Cardiac muscle cell (in vitro differentiated cells and primary cell): Measurements from ENCODE around the gene SELENOW. TPM values are rescaled to one million over a fixed set of nuclear protein-coding genes. Genes with fewer than 3 reads are reported as not detected.

Experiments used
- DNase-seq, 2 donors: peaks; one replicate each; pipeline versions ENCODE4 v3.0.0 to v3.0.0-alpha.2; 2010 to 2017; ENCODE audit warnings: low read depth in 1 of 2, low spot score in 1 of 2
- H3K27ac ChIP-seq: fragments of 200-600 bp; sonication (generic); 2 replicates; pipeline ENCODE4 v1.5.1; 2016
- H3K27me3 ChIP-seq: fragments of 200-600 bp; sonication (generic); 2 replicates; pipeline ENCODE4 v1.6.0; 2016; ENCODE audit warnings: control low read depth
- H3K36me3 ChIP-seq: fragments of 200-600 bp; sonication (generic); 2 replicates; pipeline ENCODE4 v1.5.1; 2016; ENCODE audit warnings: control low read depth
- H3K4me1 ChIP-seq: fragments of 200-600 bp; sonication (generic); 2 replicates; pipeline ENCODE4 v1.8.1; 2017; ENCODE audit warnings: low read depth, mild to moderate bottlenecking, mixed run types
- H3K4me3 ChIP-seq: fragments of 200-600 bp; sonication (generic); 2 replicates; pipeline ENCODE4 v1.5.1; 2016; ENCODE audit warnings: mild to moderate bottlenecking
- H3K9me3 ChIP-seq: fragments of 200-600 bp; sonication (generic); 2 replicates; pipeline ENCODE4 v1.5.1; 2017; ENCODE audit warnings: low read depth, mild to moderate bottlenecking, control low read depth
- polyA plus RNA-seq: library from polyadenylated mRNA; unstranded; fragments of >200 nt; fragmentation: Nextera tagmentation; extraction: Ambion mirVana; gene quantifications from 2 replicates; pipeline ENCODE4 v1.2.1, GENCODE V29; 2016
- total RNA-seq: library from RNA; depleted of rRNA; stranded (reverse); fragments of >200 nt; gene quantifications from 2 replicates; pipeline ENCODE4 v1.2.3, GENCODE V29; 2016
- TF ChIP-seq, protein P1 (sequence below): IDR thresholded peaks from 2 replicates; pipeline ENCODE4 v1.5.1; 2012; ENCODE audit warnings: low read depth, mild to moderate bottlenecking, low read length

SELENOW gene
- total and polyA plus RNA-seq, 2 experiments from 2014 or later: 1,194 to 2,152 TPM

DNA sequence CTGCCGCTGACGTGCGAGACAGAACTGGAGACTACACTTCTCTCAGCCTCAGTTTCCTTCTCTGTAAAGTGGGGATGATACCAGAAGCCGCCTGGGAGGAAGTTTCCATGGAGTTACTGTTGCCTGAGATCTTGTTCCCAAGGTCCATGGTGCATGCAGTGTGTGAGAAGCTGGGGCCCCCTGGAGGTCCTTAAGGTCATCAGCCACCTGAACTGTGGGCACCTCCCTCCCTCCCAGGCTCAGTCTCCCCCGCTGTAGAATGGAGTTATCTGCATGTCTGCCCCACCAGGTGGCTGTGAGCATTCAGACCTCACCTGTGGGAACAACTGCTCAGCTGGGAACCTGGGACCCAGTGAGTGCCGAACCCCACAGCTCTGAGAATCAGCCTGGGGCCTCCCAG is 45.9 kb downstream of the SELENOW start:
- H3K27me3 ChIP-seq: no peaks in the 10 kb centered on the region
- no peaks in the 10 kb centered on the region for H3K9me3 ChIP-seq
- no peak for DNase-seq
- H3K36me3 ChIP-seq: no peaks in the 10 kb centered on the region
- no peak overlapping the region for H3K4me3 ChIP-seq
- H3K4me1 ChIP-seq: peaks cover 8% of the 10 kb centered on the region
- TF ChIP-seq, protein P1, sequence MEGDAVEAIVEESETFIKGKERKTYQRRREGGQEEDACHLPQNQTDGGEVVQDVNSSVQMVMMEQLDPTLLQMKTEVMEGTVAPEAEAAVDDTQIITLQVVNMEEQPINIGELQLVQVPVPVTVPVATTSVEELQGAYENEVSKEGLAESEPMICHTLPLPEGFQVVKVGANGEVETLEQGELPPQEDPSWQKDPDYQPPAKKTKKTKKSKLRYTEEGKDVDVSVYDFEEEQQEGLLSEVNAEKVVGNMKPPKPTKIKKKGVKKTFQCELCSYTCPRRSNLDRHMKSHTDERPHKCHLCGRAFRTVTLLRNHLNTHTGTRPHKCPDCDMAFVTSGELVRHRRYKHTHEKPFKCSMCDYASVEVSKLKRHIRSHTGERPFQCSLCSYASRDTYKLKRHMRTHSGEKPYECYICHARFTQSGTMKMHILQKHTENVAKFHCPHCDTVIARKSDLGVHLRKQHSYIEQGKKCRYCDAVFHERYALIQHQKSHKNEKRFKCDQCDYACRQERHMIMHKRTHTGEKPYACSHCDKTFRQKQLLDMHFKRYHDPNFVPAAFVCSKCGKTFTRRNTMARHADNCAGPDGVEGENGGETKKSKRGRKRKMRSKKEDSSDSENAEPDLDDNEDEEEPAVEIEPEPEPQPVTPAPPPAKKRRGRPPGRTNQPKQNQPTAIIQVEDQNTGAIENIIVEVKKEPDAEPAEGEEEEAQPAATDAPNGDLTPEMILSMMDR: no peak
- H3K27ac ChIP-seq: no peak overlapping the region

DNA sequence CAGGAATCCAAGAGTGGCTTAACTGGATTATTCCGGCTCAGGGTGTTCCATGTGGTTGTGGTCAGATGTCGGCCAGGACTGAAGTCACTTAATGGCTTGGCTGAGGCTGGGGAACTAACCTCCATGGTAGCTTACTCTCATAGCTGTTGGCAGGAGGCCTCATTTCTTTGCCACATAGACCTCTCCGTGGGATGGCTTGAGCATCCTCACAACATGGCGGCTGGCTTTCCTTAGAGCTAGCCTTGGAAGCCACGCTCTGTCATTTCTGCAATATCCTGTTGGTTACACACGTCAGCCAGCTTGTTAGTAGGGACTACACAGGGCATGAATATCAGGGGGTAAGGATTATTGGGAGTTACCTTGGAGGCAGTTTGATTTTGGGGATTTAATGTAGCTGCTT is 48.3 kb downstream of the SELENOW start:
- TF ChIP-seq, protein P1: no peak
- Histone ChIP-seq H3K4me3 (no peak overlapping the region), H3K36me3 (no peaks in the 10 kb centered on the region), H3K27me3 (no peaks in the 10 kb centered on the region), H3K27ac (no peak overlapping the region), H3K4me1 (no peaks in the 10 kb centered on the region), H3K9me3 (no peaks in the 10 kb centered on the region)
- no peak for DNase-seq

DNA sequence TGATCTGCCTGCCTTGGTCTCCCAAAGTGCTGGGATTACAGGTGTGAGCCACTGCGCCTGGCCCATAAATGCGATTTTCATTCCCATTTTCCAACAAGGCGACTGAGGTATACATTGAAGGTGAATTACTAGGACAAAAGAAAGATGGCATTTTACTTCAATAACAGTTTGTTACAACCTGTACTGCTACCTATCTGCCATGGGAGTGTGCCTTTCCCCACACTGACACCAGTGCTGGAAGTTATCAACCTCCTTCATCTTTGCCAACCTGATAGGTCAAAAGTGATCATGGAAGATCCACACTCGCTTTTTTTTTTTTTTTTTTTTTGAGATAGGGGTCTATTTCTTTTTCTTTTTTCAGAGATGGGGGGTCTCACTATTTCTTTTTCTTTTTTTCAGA is 54.2 kb downstream of the SELENOW start:
- Histone ChIP-seq H3K36me3 (no peaks in the 10 kb centered on the region), H3K27me3 (no peaks in the 10 kb centered on the region), H3K27ac (no peak overlapping the region), H3K4me1 (no peaks in the 10 kb centered on the region), H3K9me3 (no peaks in the 10 kb centered on the region), H3K4me3 (no peak overlapping the region)
- TF ChIP-seq, protein P1: no peak
- no peak for DNase-seq

Other genes with a start within 250 kb of the SELENOW start
- gene ZNF541, start 205.6 kb upstream of the SELENOW start, total RNA-seq: 0.49 TPM in 1 of 2 replicates, not detected in the other
- not detected in 2 replicates for gene ZNF541, start 205.6 kb upstream of the SELENOW start, polyA plus RNA-seq
- 7.8 and 13.5 TPM in 2 replicates for gene BICRA, start 169.6 kb upstream of the SELENOW start, total RNA-seq
- 3.0 and 5.0 TPM in 2 replicates for gene BICRA, start 169.6 kb upstream of the SELENOW start, polyA plus RNA-seq
- gene EHD2, start 65.3 kb upstream of the SELENOW start, total RNA-seq: 0.95 and 2.1 TPM in 2 replicates
- 0.64 and 2.7 TPM in 2 replicates for gene EHD2, start 65.3 kb upstream of the SELENOW start, polyA plus RNA-seq
- gene NOP53, start 33.2 kb upstream of the SELENOW start, total RNA-seq: 149 and 278 TPM in 2 replicates
- gene NOP53, start 33.2 kb upstream of the SELENOW start, polyA plus RNA-seq: 81.8 and 112 TPM in 2 replicates
- not detected in 2 replicates for gene TPRX1, start 25.8 kb downstream of the SELENOW start, total RNA-seq
- gene TPRX1, start 25.8 kb downstream of the SELENOW start, polyA plus RNA-seq: not detected in 2 replicates
- gene CRX, start 43.2 kb downstream of the SELENOW start, total RNA-seq: 0.11 and 0.15 TPM in 2 replicates
- 0.04 and 0.06 TPM in 2 replicates for gene CRX, start 43.2 kb downstream of the SELENOW start, polyA plus RNA-seq
- gene TPRX2, start 80.5 kb downstream of the SELENOW start, total RNA-seq: not detected in 2 replicates
- gene TPRX2, start 80.5 kb downstream of the SELENOW start, polyA plus RNA-seq: not detected in 2 replicates
- gene SULT2A1, start 107.6 kb downstream of the SELENOW start, total RNA-seq: not detected in 2 replicates
- gene SULT2A1, start 107.6 kb downstream of the SELENOW start, polyA plus RNA-seq: 0.09 and 0.34 TPM in 2 replicates
- gene BSPH1, start 213.5 kb downstream of the SELENOW start, total RNA-seq: not detected in 2 replicates
- not detected in 2 replicates for gene BSPH1, start 213.5 kb downstream of the SELENOW start, polyA plus RNA-seq
- gene ELSPBP1, start 215.9 kb downstream of the SELENOW start, total RNA-seq: not detected in 2 replicates
- gene ELSPBP1, start 215.9 kb downstream of the SELENOW start, polyA plus RNA-seq: not detected in 2 replicates